Central memory CD8-positive, alpha-beta T cell (primary cell): ENCODE measurements around the gene PLA2G3.

ENCODE experiments used
- ATAC-seq: fragments of 150-1000 bp; cut with Tn5 transposase; replicated peaks from 2 replicates; pipeline ENCODE4 v1.10.0; 2022; ENCODE audit warnings: mild to moderate bottlenecking, moderate FRiP score, moderate number of reproducible peaks; ENCODE audit not compliant: poor library complexity, severe bottlenecking; ENCODE audit errors: extremely low read depth
- DNase-seq, 2 donors: peaks; one replicate each; pipeline ENCODE4 v3.0.0; 2021; ENCODE audit warnings: low spot score in 2 of 2
- H3K27ac Mint-ChIP-seq: one replicate; pipeline ENCODE4 v1.8.0; 2022; ENCODE audit warnings: low read depth, mild to moderate bottlenecking, moderate library complexity, mixed read lengths
- H3K27me3 Mint-ChIP-seq: one replicate; pipeline ENCODE4 v1.8.0; 2022; ENCODE audit warnings: mixed read lengths
- H3K36me3 Mint-ChIP-seq: one replicate; pipeline ENCODE4 v1.8.0; 2022; ENCODE audit warnings: mild to moderate bottlenecking, moderate library complexity, mixed read lengths; ENCODE audit not compliant: insufficient read depth
- H3K4me1 Mint-ChIP-seq: one replicate; pipeline ENCODE4 v1.8.0; 2022; ENCODE audit warnings: mixed read lengths
- H3K4me3 Mint-ChIP-seq: one replicate; pipeline ENCODE4 v1.8.0; 2022; ENCODE audit warnings: mild to moderate bottlenecking, moderate library complexity, mixed read lengths
- H3K9me3 Mint-ChIP-seq: one replicate; pipeline ENCODE4 v1.8.0; 2022; ENCODE audit warnings: mixed read lengths

PLA2G3 gene

DNA sequence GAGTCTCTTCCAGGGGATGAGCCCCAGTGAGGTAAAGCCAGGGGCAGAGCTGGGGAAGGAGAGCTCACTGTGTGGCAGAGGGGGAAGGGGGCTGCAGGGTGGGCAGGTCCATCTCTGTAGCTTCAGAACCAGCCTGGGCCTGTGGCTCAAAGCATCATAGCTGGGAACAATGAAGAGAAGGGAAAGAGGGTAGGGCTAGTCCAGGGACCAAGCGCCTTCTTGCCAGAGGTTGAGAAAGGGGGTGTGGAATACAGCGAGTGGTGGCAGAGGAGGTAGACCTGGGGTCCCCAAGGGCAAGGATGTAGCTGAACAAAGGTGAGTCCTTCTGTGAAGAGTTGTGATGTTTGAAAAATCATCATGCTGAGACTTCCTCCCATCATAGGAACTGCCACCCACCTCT lies 1.2 kb upstream of the PLA2G3 start:
- Mint-ChIP-seq H3K4me3 (no peak overlapping the region), H3K27ac (no peak overlapping the region), H3K4me1 (no peaks in the 10 kb centered on the region), H3K27me3 (peaks cover 10% of the 10 kb centered on the region), H3K36me3 (no peaks in the 10 kb centered on the region), H3K9me3 (no peaks in the 10 kb centered on the region)
- DNase-seq (no peak), ATAC-seq (no peak)

DNA sequence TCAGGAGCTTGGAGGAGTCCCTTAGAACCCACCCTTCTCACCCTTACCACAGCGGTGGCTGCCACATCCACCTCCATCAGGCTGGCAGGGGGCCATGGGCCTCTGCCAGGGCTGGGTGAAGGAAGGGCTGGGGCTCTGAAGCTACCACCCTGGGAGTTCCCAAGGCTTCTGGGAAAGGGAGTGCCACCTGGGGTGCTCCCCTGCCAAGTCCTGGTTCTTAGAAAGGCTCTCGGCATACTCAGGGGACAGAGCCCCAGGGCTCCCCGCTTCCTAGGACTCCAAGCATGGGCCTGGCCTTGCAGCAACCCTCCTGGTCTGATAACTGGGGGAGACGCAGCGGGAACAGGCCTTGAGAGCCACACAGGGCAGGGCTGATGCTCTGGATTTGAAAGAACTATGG lies 438 bp upstream of the PLA2G3 start:
- Mint-ChIP-seq H3K4me3 (no peak overlapping the region), H3K27ac (no peak overlapping the region), H3K27me3 (peaks cover 10% of the 10 kb centered on the region), H3K4me1 (no peaks in the 10 kb centered on the region), H3K9me3 (no peaks in the 10 kb centered on the region), H3K36me3 (no peaks in the 10 kb centered on the region)
- ATAC-seq: no peak
- no peak for DNase-seq

DNA sequence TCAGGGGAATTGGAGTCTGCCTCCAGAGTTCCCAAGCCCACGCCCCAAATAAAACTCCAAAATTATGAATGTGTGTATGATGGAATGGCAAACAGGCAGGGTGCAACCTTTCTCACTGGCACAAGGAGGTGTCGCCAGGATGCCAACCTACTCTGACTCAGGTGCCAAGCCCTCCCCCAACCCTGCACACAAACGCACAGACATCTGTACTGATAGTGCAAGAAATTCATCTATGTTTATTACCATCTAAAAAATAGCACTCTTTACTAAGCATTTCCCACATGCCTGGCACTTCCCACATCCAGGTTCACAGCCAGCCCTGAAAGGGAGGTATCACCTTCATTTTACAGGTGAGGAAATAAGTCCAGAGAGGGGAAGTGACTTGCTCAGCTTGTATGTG lies 1.2 kb downstream of the PLA2G3 start:
- Mint-ChIP-seq H3K36me3 (no peaks in the 10 kb centered on the region), H3K4me3 (no peak overlapping the region), H3K9me3 (no peaks in the 10 kb centered on the region), H3K27ac (no peak overlapping the region), H3K27me3 (peaks cover 10% of the 10 kb centered on the region), H3K4me1 (no peaks in the 10 kb centered on the region)
- no peak for DNase-seq
- ATAC-seq: no peak

DNA sequence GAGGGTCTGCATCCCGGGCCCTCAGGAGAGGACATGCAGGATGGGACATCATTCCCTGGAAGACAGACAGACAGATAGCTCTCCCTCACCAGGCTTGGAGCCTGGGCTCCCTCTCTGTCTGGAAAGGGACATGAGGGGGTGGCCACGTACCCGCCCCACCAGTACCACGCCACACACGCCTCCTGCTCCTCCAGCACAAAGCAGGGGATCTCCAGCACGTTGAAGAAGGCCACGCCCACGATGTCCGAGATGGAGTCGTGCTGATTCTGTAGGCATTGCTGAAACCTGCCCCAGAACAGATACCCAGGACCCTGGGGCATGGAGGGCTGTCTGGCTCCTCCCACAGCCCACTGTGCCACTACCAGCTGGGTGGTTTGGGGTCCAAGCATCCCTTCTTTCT lies 2.2 kb downstream of the PLA2G3 start:
- Mint-ChIP-seq H3K36me3 (no peaks in the 10 kb centered on the region), H3K27me3 (peaks cover 10% of the 10 kb centered on the region), H3K27ac (no peak overlapping the region), H3K4me1 (no peaks in the 10 kb centered on the region), H3K9me3 (no peaks in the 10 kb centered on the region), H3K4me3 (no peak overlapping the region)
- no peak for ATAC-seq
- DNase-seq: no peak

DNA sequence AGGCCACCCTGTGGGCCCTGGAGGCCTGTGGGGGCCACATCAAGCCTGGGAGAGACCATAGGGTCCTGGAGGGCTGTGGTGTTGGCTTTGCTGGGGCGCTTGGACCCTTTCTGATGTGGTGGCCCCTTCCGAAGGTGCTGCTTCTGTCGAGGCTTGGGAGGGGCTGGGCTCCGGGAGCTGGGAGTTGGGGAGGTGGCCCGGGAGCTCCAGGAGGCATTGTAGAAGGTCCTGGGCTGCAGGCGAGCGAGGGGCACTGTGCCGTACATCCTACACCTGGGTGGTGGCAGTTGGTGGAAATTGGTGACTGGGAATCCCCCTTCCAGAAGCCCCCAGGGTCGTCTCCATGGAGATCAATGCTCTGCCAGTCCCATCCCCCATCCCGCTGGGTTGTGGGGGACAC lies 2.6 kb downstream of the PLA2G3 start:
- Mint-ChIP-seq H3K9me3 (no peaks in the 10 kb centered on the region), H3K36me3 (no peaks in the 10 kb centered on the region), H3K4me3 (no peak overlapping the region), H3K27me3 (peaks cover 10% of the 10 kb centered on the region), H3K27ac (no peak overlapping the region), H3K4me1 (no peaks in the 10 kb centered on the region)
- DNase-seq (no peak), ATAC-seq (no peak)

DNA sequence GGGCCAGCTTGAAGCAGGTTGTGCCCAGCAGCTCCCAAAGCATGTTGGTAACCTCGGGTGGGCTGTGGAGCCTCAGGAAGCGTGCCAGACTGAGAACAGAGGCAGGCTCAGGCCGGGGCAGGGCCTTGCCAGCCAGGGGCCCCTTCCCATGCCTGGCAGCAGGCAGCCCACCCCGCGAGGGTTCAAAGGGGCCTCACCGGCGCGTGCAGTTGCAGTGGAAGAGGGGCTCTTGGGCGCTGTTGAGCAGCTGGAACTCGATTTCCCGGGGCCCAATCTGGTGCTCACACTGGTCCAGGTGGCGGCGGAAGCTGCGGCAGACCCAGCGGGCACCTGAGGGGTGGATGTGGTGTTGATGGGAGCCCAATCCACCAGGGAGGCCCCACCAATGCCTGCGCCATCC lies 3.6 kb downstream of the PLA2G3 start:
- peaks cover 10% of the 10 kb centered on the region for H3K27me3 Mint-ChIP-seq
- H3K4me1 Mint-ChIP-seq: no peaks in the 10 kb centered on the region
- DNase-seq (no peak), ATAC-seq (no peak)
- no peak overlapping the region for H3K4me3 Mint-ChIP-seq
- no peaks in the 10 kb centered on the region for H3K9me3 Mint-ChIP-seq
- H3K36me3 Mint-ChIP-seq: no peaks in the 10 kb centered on the region
- H3K27ac Mint-ChIP-seq: no peak overlapping the region

DNA sequence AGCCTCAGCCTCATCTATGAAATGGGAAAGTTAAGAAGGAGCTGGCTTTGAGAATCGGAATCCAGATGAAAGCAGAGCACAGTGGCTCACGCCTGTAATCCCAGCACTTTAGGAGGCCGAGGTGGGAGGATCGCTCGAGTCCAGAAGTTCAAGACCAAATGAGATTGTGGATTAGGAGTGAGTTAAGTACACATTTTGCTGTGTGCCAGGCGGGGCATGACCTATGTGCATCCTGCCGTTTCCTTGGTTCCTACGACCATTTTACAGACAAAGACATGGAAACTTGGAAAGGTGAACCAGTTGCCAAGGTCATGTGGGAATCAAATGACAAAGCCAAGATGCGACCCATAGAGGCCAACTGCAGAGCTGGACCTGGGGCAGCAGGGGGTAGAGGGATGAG lies 4.2 kb downstream of the PLA2G3 start:
- H3K4me3 Mint-ChIP-seq: no peak overlapping the region
- H3K27me3 Mint-ChIP-seq: peaks cover 10% of the 10 kb centered on the region
- no peak for DNase-seq
- H3K4me1 Mint-ChIP-seq: no peaks in the 10 kb centered on the region
- no peak for ATAC-seq
- H3K36me3 Mint-ChIP-seq: no peaks in the 10 kb centered on the region
- no peaks in the 10 kb centered on the region for H3K9me3 Mint-ChIP-seq
- no peak overlapping the region for H3K27ac Mint-ChIP-seq

DNA sequence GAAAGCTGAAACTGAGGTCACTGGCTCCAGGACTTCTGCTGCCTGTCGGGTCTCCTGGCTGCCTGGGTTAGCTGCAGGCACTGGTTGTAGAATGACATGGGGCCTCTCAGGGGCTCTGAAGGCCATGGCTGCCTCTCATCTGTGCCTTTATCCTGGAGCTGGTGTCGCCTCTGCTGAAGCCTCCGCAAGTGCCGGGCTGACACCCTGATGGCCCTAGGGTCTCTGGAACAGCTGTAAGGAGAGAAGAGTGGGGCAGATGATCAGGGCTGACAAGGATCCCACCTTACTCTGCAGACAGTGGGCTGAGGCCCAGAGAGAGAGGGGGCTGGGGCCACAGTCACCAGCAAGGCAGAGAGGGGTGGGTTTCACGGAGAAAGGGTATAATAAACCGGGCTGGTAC lies 4.6 kb downstream of the PLA2G3 start:
- Mint-ChIP-seq H3K9me3 (no peaks in the 10 kb centered on the region), H3K4me1 (no peaks in the 10 kb centered on the region), H3K27me3 (peaks cover 10% of the 10 kb centered on the region), H3K36me3 (no peaks in the 10 kb centered on the region), H3K4me3 (no peak overlapping the region), H3K27ac (no peak overlapping the region)
- no peak for DNase-seq
- ATAC-seq: no peak

DNA sequence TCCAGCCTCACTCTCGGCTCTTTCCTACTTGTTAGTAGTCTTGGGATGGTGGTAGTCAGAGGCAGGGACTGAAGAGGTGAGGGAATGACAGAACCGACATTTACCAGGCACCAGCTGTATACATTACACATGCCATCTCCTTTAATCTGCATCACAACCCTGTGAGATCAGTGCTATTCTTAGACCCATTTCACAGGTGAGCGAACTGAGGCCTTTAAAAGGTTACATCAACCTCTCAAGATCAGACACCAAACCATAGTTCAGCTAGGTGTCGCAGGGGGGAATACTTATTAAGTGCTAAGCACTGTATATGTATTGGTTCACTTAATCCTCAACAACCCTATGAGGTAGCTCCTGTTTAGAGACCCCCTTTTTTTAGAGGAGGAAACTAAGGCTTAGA lies 5.6 kb downstream of the PLA2G3 start:
- H3K27me3 Mint-ChIP-seq: peaks cover 4% of the 10 kb centered on the region
- H3K4me1 Mint-ChIP-seq: no peaks in the 10 kb centered on the region
- no peak overlapping the region for H3K27ac Mint-ChIP-seq
- no peak overlapping the region for H3K4me3 Mint-ChIP-seq
- no peak for DNase-seq
- no peaks in the 10 kb centered on the region for H3K9me3 Mint-ChIP-seq
- ATAC-seq: no peak
- no peaks in the 10 kb centered on the region for H3K36me3 Mint-ChIP-seq

DNA sequence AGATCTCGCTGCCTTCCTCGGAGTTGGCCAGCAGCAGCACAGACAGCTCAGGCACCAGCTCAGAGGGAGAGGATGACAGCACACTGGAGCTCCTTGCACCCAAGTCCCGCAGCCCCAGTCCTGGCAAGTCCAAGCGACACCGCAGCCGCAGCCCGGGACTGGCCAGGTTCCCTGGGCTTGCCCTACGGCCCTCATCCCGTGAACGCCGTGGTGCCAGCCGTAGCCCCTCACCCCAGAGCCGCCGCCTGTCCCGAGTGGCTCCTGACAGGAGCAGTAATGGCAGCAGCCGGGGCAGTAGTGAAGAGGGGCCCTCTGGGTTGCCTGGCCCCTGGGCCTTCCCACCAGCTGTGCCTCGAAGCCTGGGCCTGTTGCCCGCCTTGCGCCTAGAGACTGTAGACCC lies 6.4 kb downstream of the PLA2G3 start:
- DNase-seq (no peak), ATAC-seq (no peak)
- Mint-ChIP-seq H3K4me1 (no peaks in the 10 kb centered on the region), H3K4me3 (no peak overlapping the region), H3K36me3 (no peaks in the 10 kb centered on the region), H3K27ac (no peak overlapping the region), H3K9me3 (no peaks in the 10 kb centered on the region), H3K27me3 (no peaks in the 10 kb centered on the region)

DNA sequence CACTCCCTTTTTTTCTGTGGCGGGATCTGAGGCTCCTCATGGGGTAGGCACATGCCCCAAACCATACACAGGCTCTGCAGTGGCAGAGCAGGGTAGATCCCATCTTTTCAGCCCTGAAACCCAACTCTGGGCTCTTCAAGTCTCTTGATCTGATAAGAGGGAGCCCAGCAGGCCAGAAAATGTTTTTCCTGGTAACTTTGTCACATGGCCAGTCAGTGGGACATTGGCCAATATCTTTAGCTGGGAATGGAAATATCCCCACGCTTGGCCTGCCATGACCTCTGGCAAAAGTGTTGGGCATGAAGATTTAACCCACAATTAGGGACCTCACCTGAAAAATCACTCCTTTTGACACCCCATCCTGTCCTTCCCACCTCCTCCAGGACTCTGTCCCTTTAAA lies 9.4 kb downstream of the PLA2G3 start:
- Mint-ChIP-seq H3K27ac (no peak overlapping the region), H3K4me3 (no peak overlapping the region), H3K9me3 (no peaks in the 10 kb centered on the region), H3K4me1 (peaks cover 5% of the 10 kb centered on the region), H3K27me3 (peaks cover 14% of the 10 kb centered on the region), H3K36me3 (no peaks in the 10 kb centered on the region)
- no peak for ATAC-seq
- no peak for DNase-seq

DNA sequence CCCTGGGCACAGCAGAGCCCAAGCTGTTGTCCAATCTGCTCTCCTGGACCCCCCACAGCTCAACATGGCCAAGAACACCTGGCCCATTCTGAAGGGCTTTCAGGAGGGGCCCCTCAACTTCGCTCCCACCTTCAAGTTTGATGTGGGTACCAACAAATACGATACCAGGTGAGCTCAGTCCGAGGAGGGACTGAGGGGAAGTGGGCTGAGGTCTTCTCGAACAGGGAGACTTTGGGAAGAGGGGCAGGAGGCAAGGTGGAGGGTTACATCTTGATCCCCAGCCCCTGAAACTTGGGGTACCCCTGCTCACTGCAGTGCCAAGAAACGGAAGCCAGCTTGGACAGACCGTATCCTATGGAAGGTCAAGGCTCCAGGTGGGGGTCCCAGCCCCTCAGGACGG lies 12.2 kb downstream of the PLA2G3 start:
- H3K4me3 Mint-ChIP-seq: no peak overlapping the region
- no peaks in the 10 kb centered on the region for H3K9me3 Mint-ChIP-seq
- peaks cover 2% of the 10 kb centered on the region for H3K36me3 Mint-ChIP-seq
- ATAC-seq: no peak
- no peak overlapping the region for H3K27ac Mint-ChIP-seq
- no peak for DNase-seq
- peaks cover 5% of the 10 kb centered on the region for H3K4me1 Mint-ChIP-seq
- H3K27me3 Mint-ChIP-seq: peaks cover 14% of the 10 kb centered on the region

DNA sequence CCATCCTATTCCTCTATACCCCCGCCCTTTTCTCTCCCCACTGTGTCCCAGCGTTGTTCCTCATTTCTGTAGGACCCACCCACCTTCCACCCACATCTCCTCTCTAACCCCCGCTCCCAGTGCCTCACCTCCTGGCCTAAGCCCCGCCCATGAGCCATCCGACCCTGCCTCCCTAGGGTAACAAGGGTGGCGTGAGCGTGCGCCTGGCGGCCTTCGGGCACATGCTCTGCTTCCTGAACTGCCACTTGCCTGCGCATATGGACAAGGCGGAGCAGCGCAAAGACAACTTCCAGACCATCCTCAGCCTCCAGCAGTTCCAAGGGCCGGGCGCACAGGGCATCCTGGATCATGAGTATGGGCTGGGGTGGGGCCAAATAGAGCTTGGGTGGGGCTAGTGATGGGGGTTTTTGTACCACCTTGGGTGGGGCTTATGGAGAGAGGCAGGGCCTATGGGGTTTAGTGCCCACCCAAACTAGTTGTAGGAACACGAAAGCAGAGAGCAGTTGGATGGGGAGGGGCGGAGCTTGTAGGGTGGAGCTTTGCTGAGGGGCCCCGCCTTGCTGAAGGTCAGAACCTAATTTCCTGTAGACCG lies 13.0 kb downstream of the PLA2G3 start:
- Mint-ChIP-seq H3K27me3 (peaks cover 14% of the 10 kb centered on the region), H3K9me3 (no peaks in the 10 kb centered on the region), H3K36me3 (peaks cover 2% of the 10 kb centered on the region), H3K27ac (no peak overlapping the region), H3K4me1 (peaks cover 5% of the 10 kb centered on the region), H3K4me3 (no peak overlapping the region)
- no peak for DNase-seq
- ATAC-seq: no peak

DNA sequence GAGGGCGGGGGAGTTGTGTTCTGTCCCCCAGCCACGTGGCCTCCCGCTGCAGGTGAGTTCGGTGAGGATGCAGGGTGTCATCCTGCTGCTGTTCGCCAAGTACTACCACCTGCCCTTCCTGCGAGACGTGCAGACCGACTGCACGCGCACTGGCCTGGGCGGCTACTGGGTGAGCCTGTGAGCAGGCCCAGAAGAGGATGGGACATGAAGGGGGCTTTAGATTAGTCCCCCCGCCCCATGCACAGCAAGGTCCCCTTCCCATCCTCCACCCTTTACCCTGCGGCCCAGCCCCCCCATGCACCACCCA lies 13.5 kb downstream of the PLA2G3 start:
- Mint-ChIP-seq H3K4me1 (peaks cover 5% of the 10 kb centered on the region), H3K27ac (no peak overlapping the region), H3K9me3 (no peaks in the 10 kb centered on the region), H3K36me3 (peaks cover 4% of the 10 kb centered on the region), H3K4me3 (no peak overlapping the region), H3K27me3 (peaks cover 14% of the 10 kb centered on the region)
- no peak for ATAC-seq
- DNase-seq: no peak
